C4-2B (cell line): Measurements from ENCODE around the gene TGM6.

Source experiments
- H3K27ac ChIP-seq: fragments of 450-650 bp; 2 replicates; pipeline ENCODE4 v1.5.1; 2017
- CTCF ChIP-seq: fragments of 450-650 bp; conservative IDR thresholded peaks from 2 replicates; pipeline ENCODE4 v1.5.1; 2017; ENCODE audit warnings: mild to moderate bottlenecking
- ZFX ChIP-seq: fragments of 450-650 bp; IDR thresholded peaks from 2 replicates; pipeline ENCODE4 v1.6.1; 2017

Gene TGM6

GRCh38 chr20:2386516-2387179 lies 5.9 kb downstream of the TGM6 start:
- TF ChIP-seq ZFX: no peak
- no peak for TF ChIP-seq CTCF
- H3K27ac ChIP-seq: no peak overlapping the region

GRCh38 chr20:2387180-2387577 lies 6.5 kb downstream of the TGM6 start:
- TF ChIP-seq ZFX: no peak
- TF ChIP-seq CTCF: peak; percentile 66
- no peak overlapping the region for H3K27ac ChIP-seq

GRCh38 chr20:2387580-2387979 lies 6.9 kb downstream of the TGM6 start:
- no peak overlapping the region for H3K27ac ChIP-seq
- TF ChIP-seq ZFX: no peak
- peak; percentile 39 for TF ChIP-seq CTCF

GRCh38 chr20:2390951-2391675 lies 10.4 kb downstream of the TGM6 start:
- no peak overlapping the region for H3K27ac ChIP-seq
- no peak for TF ChIP-seq ZFX
- TF ChIP-seq CTCF: no peak

- no peak for TF ChIP-seq CTCF
- TF ChIP-seq ZFX: no peak
- no peak overlapping the region for H3K27ac ChIP-seq
These were observed 13.8 kb downstream of the TGM6 start for GRCh38 chr20:2394411-2395055.

- TF ChIP-seq ZFX (no peak), CTCF (no peak)
- H3K27ac ChIP-seq: no peak overlapping the region
These were observed 14.4 kb downstream of the TGM6 start for GRCh38 chr20:2395136-2395535.

GRCh38 chr20:2396241-2396814 lies 15.6 kb downstream of the TGM6 start:
- TF ChIP-seq ZFX: no peak
- no peak for TF ChIP-seq CTCF

More at GRCh38 chr20:2396241-2396814, 15.6 kb downstream of the TGM6 start:
- no peak overlapping the region for H3K27ac ChIP-seq
